ENCODE data around the gene CHRNG.

- no peak for TF ChIP-seq CTCF (conservative IDR thresholded peaks at IDR 0.05)
- TF ChIP-seq ZFX (IDR thresholded peaks at IDR 0.05) = no peak
These were observed 23.1 kb downstream of the CHRNG start for GRCh38 chr2:232562515-232563151.
